Activated T-helper 17 cell treated with anti-CD3 and anti-CD28 coated beads, Interleukin-2, amount 50 U/mL, for 72 hours (primary cell): Measurements from ENCODE around the gene DYNC2H1. TPM values are rescaled to one million over a fixed set of nuclear protein-coding genes. Genes with fewer than 3 reads are reported as not detected.
"Not testable (repeated sequence)": the region's sequence is repeated elsewhere in the genome, so short reads cannot be mapped to it uniquely, and the experiment has no call there.

Experiments used
- ATAC-seq: fragments of 150-1000 bp; cut with Tn5 transposase; replicated peaks from 2 replicates; pipeline ENCODE4 v1.10.0; 2021; ENCODE audit warnings: mild to moderate bottlenecking, moderate library complexity
- H3K27ac Mint-ChIP-seq: one replicate; pipeline ENCODE4 v1.8.0; 2022; ENCODE audit warnings: mixed read lengths
- H3K27me3 Mint-ChIP-seq: one replicate; pipeline ENCODE4 v1.8.0; 2022; ENCODE audit warnings: mixed read lengths
- H3K36me3 Mint-ChIP-seq: one replicate; pipeline ENCODE4 v1.8.0; 2022; ENCODE audit warnings: low read depth, mild to moderate bottlenecking, mixed read lengths
- H3K4me1 Mint-ChIP-seq: one replicate; pipeline ENCODE4 v1.8.0; 2022; ENCODE audit warnings: mixed read lengths
- H3K4me3 Mint-ChIP-seq: one replicate; pipeline ENCODE4 v1.8.0; 2022; ENCODE audit warnings: mild to moderate bottlenecking, mixed read lengths
- H3K9me3 Mint-ChIP-seq: one replicate; pipeline ENCODE4 v1.8.0; 2022; ENCODE audit warnings: mixed read lengths
- total RNA-seq, 2 donors: library from RNA; stranded (reverse); gene quantifications; one replicate each; pipeline ENCODE4 v1.2.3, GENCODE V29; 2022

The DYNC2H1 gene
- total RNA-seq, 2 donors from 2014 or later: 2.2 to 2.5 TPM

GRCh38 chr11:103340956-103341355 lies 231.7 kb downstream of the DYNC2H1 start:
- H3K4me1 Mint-ChIP-seq: no peaks in the 10 kb centered on the region
- H3K27me3 Mint-ChIP-seq: no peaks in the 10 kb centered on the region
- H3K27ac Mint-ChIP-seq: no peak overlapping the region
- no peak for ATAC-seq
- H3K36me3 Mint-ChIP-seq: no peaks in the 10 kb centered on the region
- no peaks in the 10 kb centered on the region for H3K9me3 Mint-ChIP-seq
- no peak overlapping the region for H3K4me3 Mint-ChIP-seq

- Mint-ChIP-seq H3K27ac (no peak overlapping the region), H3K27me3 (no peaks in the 10 kb centered on the region), H3K4me1 (no peaks in the 10 kb centered on the region), H3K9me3 (no peaks in the 10 kb centered on the region), H3K36me3 (no peaks in the 10 kb centered on the region), H3K4me3 (no peak overlapping the region)
- ATAC-seq: no peak
These were observed 235.7 kb downstream of the DYNC2H1 start for GRCh38 chr11:103344886-103345285.

GRCh38 chr11:103349595-103349994 lies 240.4 kb downstream of the DYNC2H1 start:
- H3K27ac Mint-ChIP-seq: no peak overlapping the region
- no peaks in the 10 kb centered on the region for H3K27me3 Mint-ChIP-seq
- no peak for ATAC-seq
- H3K4me1 Mint-ChIP-seq: no peaks in the 10 kb centered on the region
- no peaks in the 10 kb centered on the region for H3K36me3 Mint-ChIP-seq
- H3K4me3 Mint-ChIP-seq: no peak overlapping the region
- no peaks in the 10 kb centered on the region for H3K9me3 Mint-ChIP-seq

GRCh38 chr11:103354656-103355055 lies 245.4 kb downstream of the DYNC2H1 start:
- Mint-ChIP-seq H3K27ac (no peak overlapping the region), H3K27me3 (no peaks in the 10 kb centered on the region), H3K4me3 (no peak overlapping the region), H3K36me3 (no peaks in the 10 kb centered on the region), H3K4me1 (no peaks in the 10 kb centered on the region), H3K9me3 (no peaks in the 10 kb centered on the region)
- ATAC-seq: no peak

- no peaks in the 10 kb centered on the region for H3K9me3 Mint-ChIP-seq
- no peaks in the 10 kb centered on the region for H3K36me3 Mint-ChIP-seq
These were observed 249.0 kb downstream of the DYNC2H1 start for GRCh38 chr11:103358251-103358650.

GRCh38 chr11:103359216-103359615 lies 250.0 kb downstream of the DYNC2H1 start:
- H3K27ac Mint-ChIP-seq: no peak overlapping the region
- H3K4me3 Mint-ChIP-seq: no peak overlapping the region
- H3K27me3 Mint-ChIP-seq: no peaks in the 10 kb centered on the region

More at GRCh38 chr11:103358251-103358650, 249.0 kb downstream of the DYNC2H1 start:
- Mint-ChIP-seq H3K4me3 (no peak overlapping the region), H3K27me3 (no peaks in the 10 kb centered on the region), H3K4me1 (no peaks in the 10 kb centered on the region), H3K27ac (no peak overlapping the region)
- ATAC-seq: no peak

GRCh38 chr11:103364687-103365086 lies 255.5 kb downstream of the DYNC2H1 start:
- Mint-ChIP-seq H3K27me3 (no peaks in the 10 kb centered on the region), H3K27ac (no peak overlapping the region), H3K9me3 (no peaks in the 10 kb centered on the region), H3K4me3 (no peak overlapping the region), H3K4me1 (no peaks in the 10 kb centered on the region), H3K36me3 (no peaks in the 10 kb centered on the region)
- ATAC-seq: no peak

More at GRCh38 chr11:103359216-103359615, 250.0 kb downstream of the DYNC2H1 start:
- H3K36me3 Mint-ChIP-seq: no peaks in the 10 kb centered on the region
- no peaks in the 10 kb centered on the region for H3K9me3 Mint-ChIP-seq
- H3K4me1 Mint-ChIP-seq: no peaks in the 10 kb centered on the region
- no peak for ATAC-seq

GRCh38 chr11:103367650-103368049 lies 258.4 kb downstream of the DYNC2H1 start:
- no peak for ATAC-seq
- H3K9me3 Mint-ChIP-seq: no peaks in the 10 kb centered on the region

GRCh38 chr11:103368145-103368544 lies 258.9 kb downstream of the DYNC2H1 start:
- no peaks in the 10 kb centered on the region for H3K9me3 Mint-ChIP-seq
- no peaks in the 10 kb centered on the region for H3K4me1 Mint-ChIP-seq
- no peak for ATAC-seq
- no peak overlapping the region for H3K27ac Mint-ChIP-seq
- H3K4me3 Mint-ChIP-seq: no peak overlapping the region
- no peaks in the 10 kb centered on the region for H3K36me3 Mint-ChIP-seq
- no peaks in the 10 kb centered on the region for H3K27me3 Mint-ChIP-seq

More at GRCh38 chr11:103367650-103368049, 258.4 kb downstream of the DYNC2H1 start:
- H3K27ac Mint-ChIP-seq: no peak overlapping the region
- H3K4me3 Mint-ChIP-seq: no peak overlapping the region
- no peaks in the 10 kb centered on the region for H3K36me3 Mint-ChIP-seq
- H3K27me3 Mint-ChIP-seq: no peaks in the 10 kb centered on the region
- H3K4me1 Mint-ChIP-seq: no peaks in the 10 kb centered on the region

GRCh38 chr11:103370076-103370475 lies 260.9 kb downstream of the DYNC2H1 start:
- Mint-ChIP-seq H3K4me3 (no peak overlapping the region), H3K27ac (no peak overlapping the region), H3K4me1 (no peaks in the 10 kb centered on the region), H3K27me3 (no peaks in the 10 kb centered on the region), H3K36me3 (no peaks in the 10 kb centered on the region), H3K9me3 (peaks cover 3% of the 10 kb centered on the region)
- ATAC-seq: no peak

GRCh38 chr11:103372906-103373305 lies 263.7 kb downstream of the DYNC2H1 start:
- no peak for ATAC-seq
- H3K36me3 Mint-ChIP-seq: no peaks in the 10 kb centered on the region
- H3K4me1 Mint-ChIP-seq: no peaks in the 10 kb centered on the region
- no peaks in the 10 kb centered on the region for H3K27me3 Mint-ChIP-seq
- H3K4me3 Mint-ChIP-seq: no peak overlapping the region
- H3K27ac Mint-ChIP-seq: no peak overlapping the region
- peaks cover 3% of the 10 kb centered on the region for H3K9me3 Mint-ChIP-seq

- H3K4me3 Mint-ChIP-seq, H3K27me3 Mint-ChIP-seq, H3K9me3 Mint-ChIP-seq, ATAC-seq, H3K36me3 Mint-ChIP-seq, H3K4me1 Mint-ChIP-seq, H3K27ac Mint-ChIP-seq: not testable (repeated sequence)
These were observed 265.0 kb downstream of the DYNC2H1 start for GRCh38 chr11:103374227-103374626.

GRCh38 chr11:103378931-103379330 lies 269.7 kb downstream of the DYNC2H1 start:
- no peaks in the 10 kb centered on the region for H3K36me3 Mint-ChIP-seq
- H3K4me3 Mint-ChIP-seq: no peak overlapping the region
- H3K27me3 Mint-ChIP-seq: no peaks in the 10 kb centered on the region

GRCh38 chr11:103380031-103380430 lies 270.8 kb downstream of the DYNC2H1 start:
- Mint-ChIP-seq H3K27ac (no peak overlapping the region), H3K4me1 (peaks cover 4% of the 10 kb centered on the region), H3K36me3 (no peaks in the 10 kb centered on the region), H3K4me3 (no peak overlapping the region), H3K9me3 (no peaks in the 10 kb centered on the region), H3K27me3 (no peaks in the 10 kb centered on the region)
- no peak for ATAC-seq

More at GRCh38 chr11:103378931-103379330, 269.7 kb downstream of the DYNC2H1 start:
- H3K4me1 Mint-ChIP-seq: no peaks in the 10 kb centered on the region
- no peaks in the 10 kb centered on the region for H3K9me3 Mint-ChIP-seq
- H3K27ac Mint-ChIP-seq: no peak overlapping the region
- no peak for ATAC-seq

GRCh38 chr11:103384652-103385051 lies 275.4 kb downstream of the DYNC2H1 start:
- no peaks in the 10 kb centered on the region for H3K9me3 Mint-ChIP-seq
- no peak overlapping the region for H3K4me3 Mint-ChIP-seq
- no peaks in the 10 kb centered on the region for H3K27me3 Mint-ChIP-seq
- H3K36me3 Mint-ChIP-seq: no peaks in the 10 kb centered on the region
- no peak for ATAC-seq
- no peak overlapping the region for H3K27ac Mint-ChIP-seq
- H3K4me1 Mint-ChIP-seq: peaks cover 6% of the 10 kb centered on the region

GRCh38 chr11:103395612-103396011 lies 286.4 kb downstream of the DYNC2H1 start:
- Mint-ChIP-seq H3K27me3 (no peaks in the 10 kb centered on the region), H3K36me3 (no peaks in the 10 kb centered on the region), H3K4me1 (no peaks in the 10 kb centered on the region), H3K27ac (no peak overlapping the region), H3K9me3 (peaks cover 6% of the 10 kb centered on the region), H3K4me3 (no peak overlapping the region)
- ATAC-seq: no peak
